ENCODE data around the gene C6orf47. TPM values are rescaled to one million over a fixed set of nuclear protein-coding genes. Genes with fewer than 3 reads are reported as not detected.

C6orf47 gene
- total RNA-seq, 3 donors from 2014 or later (not counting 1 experiment from before 2014, with no cell fraction given): 25.9 to 29.9 (median 27.4) TPM

DNA sequence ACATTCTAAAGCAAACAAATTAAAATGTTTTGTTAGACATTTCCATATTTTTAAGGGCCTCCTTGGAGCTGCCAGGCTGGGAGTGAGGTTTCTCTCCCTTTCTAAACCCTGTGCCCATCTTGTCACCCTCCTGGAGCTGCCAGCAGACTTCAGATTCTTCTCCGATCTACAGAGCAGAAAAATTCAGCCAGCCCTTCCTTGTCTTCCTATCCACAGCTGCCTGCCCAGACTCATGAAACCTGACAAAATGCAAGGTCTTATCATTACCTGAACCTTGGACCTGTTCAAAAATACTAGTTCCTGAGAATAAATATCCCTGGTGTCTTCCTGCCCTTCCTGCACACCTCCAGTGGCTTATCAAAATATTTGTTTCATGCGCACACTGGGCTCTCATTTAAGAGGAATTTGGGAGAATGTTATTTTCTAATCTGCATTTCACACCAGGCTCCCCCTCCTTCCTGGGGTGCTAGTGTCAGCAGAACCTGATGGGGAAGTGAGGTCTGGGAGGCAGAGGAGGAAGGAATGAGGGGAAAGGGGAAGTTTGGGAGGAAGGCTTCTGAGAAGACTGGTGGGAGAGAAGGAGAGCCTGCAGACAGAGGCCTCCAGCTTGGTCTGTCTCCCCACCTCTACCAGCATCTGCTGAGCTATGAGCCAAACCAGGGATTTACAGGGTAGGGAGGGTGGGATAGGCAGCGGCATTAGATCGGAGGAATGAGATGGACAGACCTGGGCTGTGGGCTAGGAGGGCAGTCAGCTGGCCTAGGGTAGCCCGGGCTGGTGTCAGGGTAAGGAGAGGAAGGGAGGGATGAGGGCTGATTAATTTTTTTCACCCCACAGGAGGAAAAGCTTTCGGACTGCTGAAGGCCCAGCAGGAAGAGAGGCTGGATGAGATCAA is 45.6 kb downstream of the C6orf47 start, which contains the start of gene AIF1:
AIF1 (plus strand) TSS at position 551 of the 895 bp plus-strand sequence; CDS start at position 647, 96 bp downstream.
- Histone ChIP-seq H3K4me1 (ENCODE audit: control insufficient read depth, insufficient read depth, low read length) (peaks cover 17% of the 10 kb centered on the region), H3K27me3 (ENCODE audit: control insufficient read depth, insufficient read depth, low read length) (no peaks in the 10 kb centered on the region), H3K4me3 (ENCODE audit: low read length) (no peak within 1 kb of the TSS), H3K27ac (ENCODE audit: low read length) (no peak within 1 kb of the TSS), H3K36me3 (ENCODE audit: control insufficient read depth, insufficient read depth, low read length) (no peaks in the 10 kb centered on the region), H3K9me3 (ENCODE audit: control insufficient read depth, insufficient read depth, low read length) (no peaks in the 10 kb centered on the region)
- no peaks in the 10 kb centered on the region for H3K36me3 Mint-ChIP-seq
- ATAC-seq: no peak
- WGBS (ENCODE audit: insufficient coverage): 32% methylated on average over 5 of the region's 6 CpGs
- no peak within 1 kb of the TSS for H3K4me3 Mint-ChIP-seq
- peaks cover 0 to under 1% of the 10 kb centered on the region in 2 donors for H3K4me1 Mint-ChIP-seq
- H3K27ac Mint-ChIP-seq: no peak within 1 kb of the TSS
- DNase-seq: no peak
- no peaks in the 10 kb centered on the region for H3K9me3 Mint-ChIP-seq
- intact Hi-C loops (cut with micrococcal nuclease): no loop called here
- no peaks in the 10 kb centered on the region for H3K27me3 Mint-ChIP-seq (ENCODE audit: low read depth in 2 of 2)
- TF ChIP-seq, protein P1, sequence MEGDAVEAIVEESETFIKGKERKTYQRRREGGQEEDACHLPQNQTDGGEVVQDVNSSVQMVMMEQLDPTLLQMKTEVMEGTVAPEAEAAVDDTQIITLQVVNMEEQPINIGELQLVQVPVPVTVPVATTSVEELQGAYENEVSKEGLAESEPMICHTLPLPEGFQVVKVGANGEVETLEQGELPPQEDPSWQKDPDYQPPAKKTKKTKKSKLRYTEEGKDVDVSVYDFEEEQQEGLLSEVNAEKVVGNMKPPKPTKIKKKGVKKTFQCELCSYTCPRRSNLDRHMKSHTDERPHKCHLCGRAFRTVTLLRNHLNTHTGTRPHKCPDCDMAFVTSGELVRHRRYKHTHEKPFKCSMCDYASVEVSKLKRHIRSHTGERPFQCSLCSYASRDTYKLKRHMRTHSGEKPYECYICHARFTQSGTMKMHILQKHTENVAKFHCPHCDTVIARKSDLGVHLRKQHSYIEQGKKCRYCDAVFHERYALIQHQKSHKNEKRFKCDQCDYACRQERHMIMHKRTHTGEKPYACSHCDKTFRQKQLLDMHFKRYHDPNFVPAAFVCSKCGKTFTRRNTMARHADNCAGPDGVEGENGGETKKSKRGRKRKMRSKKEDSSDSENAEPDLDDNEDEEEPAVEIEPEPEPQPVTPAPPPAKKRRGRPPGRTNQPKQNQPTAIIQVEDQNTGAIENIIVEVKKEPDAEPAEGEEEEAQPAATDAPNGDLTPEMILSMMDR (IDR thresholded peaks at IDR 0.05): no peak

DNA sequence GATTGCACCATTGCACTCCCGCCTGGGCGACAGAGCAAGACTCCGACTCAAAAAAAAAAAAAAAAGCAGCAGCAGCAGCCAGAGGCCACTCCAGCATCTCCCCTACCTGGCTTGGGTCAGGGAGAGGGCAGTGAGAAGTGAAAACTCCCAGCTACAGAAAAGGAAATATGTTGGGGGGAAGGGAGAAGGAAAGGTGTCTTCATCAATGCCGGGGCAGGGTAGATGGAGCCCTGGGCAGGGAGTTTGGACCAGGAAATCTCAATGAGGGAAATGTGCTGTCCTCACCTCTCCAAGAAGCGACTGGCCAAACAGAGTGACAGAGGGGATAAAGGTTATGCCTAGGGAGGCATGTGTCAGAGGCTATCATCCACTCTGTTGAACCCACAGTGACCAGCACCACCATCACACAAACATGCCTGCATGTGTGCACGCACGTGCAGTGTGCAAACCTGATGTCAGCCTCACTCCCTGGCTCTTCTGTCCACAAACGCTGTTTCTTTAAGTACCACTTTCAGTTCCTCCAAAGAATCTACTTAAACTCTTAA is 46.4 kb downstream of the C6orf47 start:
- no peaks in the 10 kb centered on the region for H3K9me3 Mint-ChIP-seq
- H3K36me3 Mint-ChIP-seq: no peaks in the 10 kb centered on the region
- DNase-seq (no peak), ATAC-seq (no peak)
- no peak overlapping the region for H3K27ac Mint-ChIP-seq
- H3K27me3 ChIP-seq (ENCODE audit: control insufficient read depth, insufficient read depth, low read length): no peaks in the 10 kb centered on the region
- H3K27ac ChIP-seq (ENCODE audit: low read length): no peak overlapping the region
- H3K4me1 Mint-ChIP-seq: no peaks in the 10 kb centered on the region
- intact Hi-C loops (cut with micrococcal nuclease): no loop called here
- H3K4me1 ChIP-seq (ENCODE audit: control insufficient read depth, insufficient read depth, low read length): peaks cover 14% of the 10 kb centered on the region
- no peak overlapping the region for H3K4me3 ChIP-seq (ENCODE audit: low read length)
- TF ChIP-seq, protein P1 (IDR thresholded peaks at IDR 0.05): no peak
- no peaks in the 10 kb centered on the region for H3K36me3 ChIP-seq (ENCODE audit: control insufficient read depth, insufficient read depth, low read length)
- no peaks in the 10 kb centered on the region for H3K27me3 Mint-ChIP-seq (ENCODE audit: low read depth in 2 of 2)
- H3K4me3 Mint-ChIP-seq: no peak overlapping the region
- no peaks in the 10 kb centered on the region for H3K9me3 ChIP-seq (ENCODE audit: control insufficient read depth, insufficient read depth, low read length)
- 76% methylated on average over 5 of the region's 8 CpGs for WGBS (ENCODE audit: insufficient coverage)

DNA sequence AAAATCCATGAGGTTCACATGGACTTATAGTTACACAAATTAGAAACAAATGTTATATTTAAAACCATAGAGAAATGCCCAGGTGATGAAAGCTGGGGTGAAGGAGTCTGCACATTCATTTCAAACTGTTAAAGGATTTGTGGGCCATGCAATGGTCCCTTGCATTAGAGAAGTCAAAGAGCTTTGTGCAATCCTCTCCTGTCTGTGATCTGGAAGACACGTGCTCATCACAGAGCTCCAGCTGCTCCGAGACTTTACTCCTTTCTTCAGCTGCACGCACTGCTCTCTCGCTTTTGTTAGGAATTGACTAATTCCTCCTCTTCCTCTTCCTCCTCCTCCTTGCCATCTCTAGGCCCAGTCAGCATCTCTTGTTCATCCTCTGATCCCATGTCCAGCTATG is 49.6 kb downstream of the C6orf47 start:
- Histone ChIP-seq H3K4me3 (ENCODE audit: low read length) (no peak overlapping the region), H3K9me3 (ENCODE audit: control insufficient read depth, insufficient read depth, low read length) (no peaks in the 10 kb centered on the region), H3K36me3 (ENCODE audit: control insufficient read depth, insufficient read depth, low read length) (no peaks in the 10 kb centered on the region), H3K27me3 (ENCODE audit: control insufficient read depth, insufficient read depth, low read length) (no peaks in the 10 kb centered on the region), H3K4me1 (ENCODE audit: control insufficient read depth, insufficient read depth, low read length) (peaks cover 10% of the 10 kb centered on the region), H3K27ac (ENCODE audit: low read length) (no peak overlapping the region)
- ATAC-seq (no peak), DNase-seq (no peak)
- no peaks in the 10 kb centered on the region for H3K9me3 Mint-ChIP-seq
- no peak overlapping the region for H3K27ac Mint-ChIP-seq
- no peaks in the 10 kb centered on the region for H3K27me3 Mint-ChIP-seq (ENCODE audit: low read depth in 2 of 2)
- H3K4me1 Mint-ChIP-seq: no peaks in the 10 kb centered on the region
- no peak overlapping the region for H3K4me3 Mint-ChIP-seq
- TF ChIP-seq, protein P1 (IDR thresholded peaks at IDR 0.05): no peak
- WGBS (ENCODE audit: insufficient coverage): 95% methylated on average over 4 of the region's 4 CpGs
- H3K36me3 Mint-ChIP-seq: no peaks in the 10 kb centered on the region
- intact Hi-C loops (cut with micrococcal nuclease): no loop called here
